ENCODE data around the gene SEC61A2. TPM values are rescaled to one million over a fixed set of nuclear protein-coding genes. Genes with fewer than 3 reads are reported as not detected.

Gene SEC61A2
- total RNA-seq, 1 experiment from 2014 or later: 11.4 TPM

DNA sequence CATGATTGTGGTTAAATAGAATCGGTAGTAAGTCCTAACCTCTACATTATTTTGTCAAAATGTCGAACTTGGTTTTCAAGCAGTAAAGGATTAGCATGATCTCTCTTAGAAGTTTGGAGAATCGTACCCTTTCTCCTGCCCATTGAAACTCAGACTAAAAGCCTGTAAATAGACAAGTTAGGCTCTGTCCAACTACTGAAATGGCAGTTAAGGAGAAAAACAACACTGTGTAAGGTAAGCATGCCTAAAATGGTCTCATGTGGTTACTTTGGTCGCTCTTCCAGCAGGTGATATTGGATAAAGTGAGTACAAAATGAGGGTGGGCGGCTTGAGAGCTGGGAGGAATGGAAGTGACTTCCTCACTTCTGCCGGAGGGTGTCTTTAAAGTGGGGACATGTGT, 25.0 kb downstream of the SEC61A2 start:
- ChIA-PET POLR2A (no interaction called here), CTCF (no interaction called here)
- intact Hi-C loops (cut with micrococcal nuclease): no loop called here
- Mint-ChIP-seq H3K27ac (ENCODE audit: low read depth, unreplicated experiment) (no peak overlapping the region), H3K9me3 (ENCODE audit: unreplicated experiment) (no peaks in the 10 kb centered on the region), H3K36me3 (ENCODE audit: insufficient read depth, unreplicated experiment) (peaks cover 62% of the 10 kb centered on the region), H3K4me3 (ENCODE audit: unreplicated experiment) (no peak overlapping the region), H3K27me3 (ENCODE audit: insufficient read depth, unreplicated experiment) (no peaks in the 10 kb centered on the region), H3K4me1 (ENCODE audit: insufficient read depth, unreplicated experiment) (no peaks in the 10 kb centered on the region)
- DNase-seq (ENCODE audit: unreplicated experiment): no peak
- TF ChIP-seq, protein P1, sequence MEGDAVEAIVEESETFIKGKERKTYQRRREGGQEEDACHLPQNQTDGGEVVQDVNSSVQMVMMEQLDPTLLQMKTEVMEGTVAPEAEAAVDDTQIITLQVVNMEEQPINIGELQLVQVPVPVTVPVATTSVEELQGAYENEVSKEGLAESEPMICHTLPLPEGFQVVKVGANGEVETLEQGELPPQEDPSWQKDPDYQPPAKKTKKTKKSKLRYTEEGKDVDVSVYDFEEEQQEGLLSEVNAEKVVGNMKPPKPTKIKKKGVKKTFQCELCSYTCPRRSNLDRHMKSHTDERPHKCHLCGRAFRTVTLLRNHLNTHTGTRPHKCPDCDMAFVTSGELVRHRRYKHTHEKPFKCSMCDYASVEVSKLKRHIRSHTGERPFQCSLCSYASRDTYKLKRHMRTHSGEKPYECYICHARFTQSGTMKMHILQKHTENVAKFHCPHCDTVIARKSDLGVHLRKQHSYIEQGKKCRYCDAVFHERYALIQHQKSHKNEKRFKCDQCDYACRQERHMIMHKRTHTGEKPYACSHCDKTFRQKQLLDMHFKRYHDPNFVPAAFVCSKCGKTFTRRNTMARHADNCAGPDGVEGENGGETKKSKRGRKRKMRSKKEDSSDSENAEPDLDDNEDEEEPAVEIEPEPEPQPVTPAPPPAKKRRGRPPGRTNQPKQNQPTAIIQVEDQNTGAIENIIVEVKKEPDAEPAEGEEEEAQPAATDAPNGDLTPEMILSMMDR (IDR thresholded peaks at IDR 0.05; ENCODE audit: unreplicated experiment): no peak
- no TSS peak for BruUV-seq (replicated peaks)

DNA sequence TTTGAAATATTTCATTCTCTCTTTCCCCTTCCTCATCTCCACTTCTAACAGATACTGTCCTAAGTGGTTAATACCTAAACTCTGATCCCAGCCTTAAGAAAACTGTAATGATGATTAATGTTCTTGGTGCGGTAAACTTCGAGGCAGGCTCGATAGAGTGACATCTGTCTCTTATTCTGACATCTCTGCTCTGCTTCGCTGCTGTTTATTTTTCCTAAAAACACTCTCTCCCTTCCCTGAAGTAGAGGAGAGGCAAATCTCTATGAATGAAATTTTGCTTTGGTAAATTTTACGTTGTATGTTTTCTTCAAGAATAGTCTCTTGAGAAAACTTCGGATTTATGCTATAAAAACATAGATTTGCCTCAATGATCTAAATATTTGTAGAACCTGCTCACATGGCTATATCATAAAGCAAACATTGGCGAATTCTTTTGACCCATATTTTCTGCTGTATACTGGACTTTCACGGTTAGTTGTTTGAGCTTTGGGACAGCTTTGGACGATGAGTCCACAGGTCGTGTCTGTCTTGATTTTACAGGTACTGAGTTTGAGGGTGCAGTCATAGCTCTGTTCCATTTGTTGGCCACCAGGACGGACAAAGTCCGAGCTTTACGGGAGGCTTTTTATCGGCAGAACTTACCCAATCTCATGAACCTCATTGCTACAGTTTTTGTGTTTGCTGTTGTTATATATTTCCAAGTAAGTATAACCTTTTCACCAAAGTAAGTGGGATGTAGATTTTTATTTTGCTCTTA, 27.1 kb downstream of the SEC61A2 start:
- intact Hi-C loops (cut with micrococcal nuclease): no loop called here
- DNase-seq (ENCODE audit: unreplicated experiment): no peak
- TF ChIP-seq, protein P1 (IDR thresholded peaks at IDR 0.05; ENCODE audit: unreplicated experiment): no peak
- no peak overlapping the region for H3K27ac Mint-ChIP-seq (ENCODE audit: low read depth, unreplicated experiment)
- POLR2A ChIA-PET: interaction anchor here (1.1 kb wide), 1 partner anchor 9 kb away, joined by 3 read pairs; no protein-coding TSS in a partner anchor
- peaks cover 58% of the 10 kb centered on the region for H3K36me3 Mint-ChIP-seq (ENCODE audit: insufficient read depth, unreplicated experiment)
- H3K4me3 Mint-ChIP-seq (ENCODE audit: unreplicated experiment): no peak overlapping the region
- no peaks in the 10 kb centered on the region for H3K9me3 Mint-ChIP-seq (ENCODE audit: unreplicated experiment)
- no TSS peak for BruUV-seq (replicated peaks)
- CTCF ChIA-PET: interaction anchor here (0.6 kb wide), 1 partner anchor 170 kb away, joined by 3 read pairs; no protein-coding TSS in a partner anchor
- H3K27me3 Mint-ChIP-seq (ENCODE audit: insufficient read depth, unreplicated experiment): no peaks in the 10 kb centered on the region
- H3K4me1 Mint-ChIP-seq (ENCODE audit: insufficient read depth, unreplicated experiment): no peaks in the 10 kb centered on the region

DNA sequence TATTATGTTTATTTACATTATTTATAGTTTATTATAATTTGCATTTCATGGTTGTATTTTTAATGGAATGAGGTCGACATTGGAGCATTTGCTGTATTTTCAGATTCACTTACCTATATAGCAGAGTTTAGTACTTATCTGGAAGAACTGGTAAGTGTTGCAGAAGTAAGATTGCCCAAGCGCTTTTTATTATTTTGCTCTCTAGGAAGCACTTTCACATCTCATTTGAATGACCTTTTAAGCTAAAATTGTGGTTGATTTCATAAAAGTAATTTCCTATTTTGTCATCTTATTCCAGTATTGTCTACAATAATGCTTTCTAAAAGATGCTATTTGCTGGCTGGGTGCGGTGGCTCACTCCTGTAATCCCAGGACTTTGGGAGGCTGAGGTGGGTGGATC, 28.6 kb downstream of the SEC61A2 start:
- POLR2A ChIA-PET: no interaction called here
- H3K36me3 Mint-ChIP-seq (ENCODE audit: insufficient read depth, unreplicated experiment): peaks cover 69% of the 10 kb centered on the region
- no peaks in the 10 kb centered on the region for H3K27me3 Mint-ChIP-seq (ENCODE audit: insufficient read depth, unreplicated experiment)
- H3K27ac Mint-ChIP-seq (ENCODE audit: low read depth, unreplicated experiment): no peak overlapping the region
- no peak for DNase-seq (ENCODE audit: unreplicated experiment)
- CTCF ChIA-PET: no interaction called here
- TF ChIP-seq, protein P1 (IDR thresholded peaks at IDR 0.05; ENCODE audit: unreplicated experiment): no peak
- no TSS peak for BruUV-seq (replicated peaks)
- no peaks in the 10 kb centered on the region for H3K4me1 Mint-ChIP-seq (ENCODE audit: insufficient read depth, unreplicated experiment)
- no peak overlapping the region for H3K4me3 Mint-ChIP-seq (ENCODE audit: unreplicated experiment)
- intact Hi-C loops (cut with micrococcal nuclease): no loop called here
- H3K9me3 Mint-ChIP-seq (ENCODE audit: unreplicated experiment): no peaks in the 10 kb centered on the region

DNA sequence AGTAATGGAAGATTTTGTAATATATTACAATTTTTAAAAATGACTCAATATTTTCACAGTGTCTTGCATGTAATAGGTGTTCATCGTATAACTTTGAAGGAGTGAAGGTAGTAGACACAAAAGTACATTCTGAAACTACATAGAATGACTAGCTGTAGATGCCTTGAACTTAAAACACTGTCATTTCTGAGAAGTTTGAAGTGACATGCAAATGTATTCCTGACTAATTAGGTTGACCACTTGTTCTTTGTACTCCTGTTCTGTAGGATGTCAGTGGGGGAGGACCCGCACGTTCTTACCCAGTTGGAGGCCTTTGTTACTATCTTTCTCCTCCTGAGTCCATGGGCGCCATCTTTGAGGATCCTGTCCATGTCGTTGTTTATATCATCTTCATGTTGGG, 31.2 kb downstream of the SEC61A2 start:
- intact Hi-C loops (cut with micrococcal nuclease): no loop called here
- Mint-ChIP-seq H3K9me3 (ENCODE audit: unreplicated experiment) (no peaks in the 10 kb centered on the region), H3K36me3 (ENCODE audit: insufficient read depth, unreplicated experiment) (peaks cover 71% of the 10 kb centered on the region), H3K27ac (ENCODE audit: low read depth, unreplicated experiment) (no peak overlapping the region), H3K4me1 (ENCODE audit: insufficient read depth, unreplicated experiment) (no peaks in the 10 kb centered on the region), H3K27me3 (ENCODE audit: insufficient read depth, unreplicated experiment) (no peaks in the 10 kb centered on the region), H3K4me3 (ENCODE audit: unreplicated experiment) (no peak overlapping the region)
- no peak for DNase-seq (ENCODE audit: unreplicated experiment)
- ChIA-PET POLR2A (no interaction called here), CTCF (no interaction called here)
- TF ChIP-seq, protein P1 (IDR thresholded peaks at IDR 0.05; ENCODE audit: unreplicated experiment): no peak
- no TSS peak for BruUV-seq (replicated peaks)
